Daoy (cell line): ENCODE results near the gene TMEM256. TPM values are rescaled to one million over a fixed set of nuclear protein-coding genes. Genes with fewer than 3 reads are reported as not detected.

Experiments used
- DNase-seq: peaks from one replicate; pipeline ENCODE4 v3.0.0-alpha.2; 2015; ENCODE audit warnings: low read depth
- total RNA-seq: library from RNA; depleted of rRNA; stranded (reverse); fragments of >200 nt; shearing (Covaris generic); gene quantifications from 2 replicates; pipeline ENCODE4 v1.2.3, GENCODE V29; 2014

The TMEM256 gene
- total RNA-seq, 1 experiment from 2014 or later: 68.8 TPM

- no peak for DNase-seq
Observed at GRCh38 chr17:7429722-7430121, 25.8 kb upstream of the TMEM256 start.

DNA sequence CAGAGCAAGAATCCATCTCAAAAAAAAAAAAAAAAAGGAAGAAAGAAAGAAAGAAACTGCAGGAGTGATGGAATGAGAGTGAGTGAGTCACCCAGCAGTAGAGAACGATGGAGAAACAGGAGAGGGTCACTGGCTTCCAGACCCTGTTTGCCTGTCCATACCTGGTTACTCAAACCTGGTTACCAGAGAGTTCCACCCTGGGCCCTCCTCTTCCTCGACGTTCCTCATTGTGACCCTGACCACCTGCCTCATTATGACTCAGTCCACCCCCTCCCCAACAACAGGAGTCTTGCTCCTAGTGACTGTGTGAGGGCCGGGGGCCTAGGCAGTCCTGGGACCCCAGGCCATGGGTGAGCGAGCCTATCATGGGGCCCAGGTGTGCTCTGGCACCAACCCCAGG is 24.7 kb upstream of the TMEM256 start, which contains the start of gene SPEM3:
TSS of gene SPEM3 (plus strand) at position 301 of the 400 bp plus-strand sequence. CDS start at position 347, 46 bp downstream.
- DNase-seq: no peak

GRCh38 chr17:7427549-7427948 is 23.7 kb upstream of the TMEM256 start:
- no peak for DNase-seq

DNA sequence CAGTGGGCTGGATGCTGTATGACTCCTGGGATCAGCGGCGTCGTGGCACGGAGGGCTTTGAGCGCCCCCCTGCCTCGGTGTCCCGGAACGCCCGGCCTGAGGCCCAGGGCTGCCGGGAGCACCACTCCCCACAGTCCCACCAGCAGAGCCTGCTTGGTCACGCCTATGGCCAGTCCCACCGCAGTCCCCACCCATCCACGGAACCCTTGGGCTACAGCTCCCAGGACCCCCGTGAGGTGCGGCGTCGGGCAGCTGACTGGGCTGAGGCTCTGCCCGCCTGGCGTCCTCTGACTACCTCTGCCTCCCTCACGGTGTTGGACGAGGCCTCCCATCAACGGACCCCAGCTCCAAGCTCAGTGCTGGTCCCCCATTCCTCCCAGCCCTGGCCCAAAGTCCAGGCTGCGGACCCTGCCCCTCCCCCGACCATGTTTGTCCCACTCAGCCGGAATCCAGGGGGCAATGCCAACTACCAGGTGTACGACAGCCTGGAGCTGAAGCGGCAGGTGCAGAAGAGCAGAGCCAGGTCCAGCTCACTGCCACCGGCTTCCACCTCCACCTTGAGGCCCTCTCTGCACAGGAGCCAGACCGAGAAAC is 23.1 kb upstream of the TMEM256 start:
- DNase-seq: no peak

DNA sequence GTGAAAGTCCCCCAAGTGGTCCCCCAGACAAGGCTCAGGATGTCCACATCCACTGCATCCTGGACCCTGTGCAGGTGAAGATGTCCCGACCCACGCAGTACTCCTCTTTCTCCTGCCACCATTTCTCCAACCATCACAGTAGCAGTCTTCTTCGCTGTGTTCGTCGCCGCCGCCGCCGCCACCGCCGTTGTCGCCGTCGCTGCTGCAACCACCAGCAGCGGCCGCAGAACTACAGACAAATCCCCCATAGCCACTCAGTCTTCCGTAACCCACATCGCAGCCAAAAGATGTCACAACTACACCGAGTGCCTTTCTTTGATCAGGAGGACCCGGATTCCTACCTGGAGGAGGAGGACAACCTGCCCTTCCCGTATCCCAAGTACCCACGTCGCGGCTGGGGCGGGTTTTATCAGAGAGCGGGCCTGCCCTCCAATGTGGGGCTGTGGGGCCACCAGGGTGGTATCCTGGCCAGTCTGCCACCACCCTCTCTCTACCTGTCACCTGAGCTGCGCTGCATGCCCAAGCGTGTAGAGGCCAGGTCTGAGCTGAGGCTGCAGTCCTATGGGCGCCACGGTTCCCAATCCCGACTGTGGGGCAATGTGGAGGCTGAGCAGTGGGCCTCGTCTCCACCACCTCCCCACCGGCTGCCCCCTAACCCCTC is 22.4 kb upstream of the TMEM256 start:
- no peak for DNase-seq

- no peak for DNase-seq
Observed at GRCh38 chr17:7425756-7426155, 21.9 kb upstream of the TMEM256 start.

- DNase-seq: no peak
Observed at GRCh38 chr17:7425316-7425715, 21.4 kb upstream of the TMEM256 start, which contains the start of gene SPEM2. TSS of gene SPEM2 (plus strand) at chr17:7425616. CDS start at chr17:7425689, 73 bp downstream.

DNA sequence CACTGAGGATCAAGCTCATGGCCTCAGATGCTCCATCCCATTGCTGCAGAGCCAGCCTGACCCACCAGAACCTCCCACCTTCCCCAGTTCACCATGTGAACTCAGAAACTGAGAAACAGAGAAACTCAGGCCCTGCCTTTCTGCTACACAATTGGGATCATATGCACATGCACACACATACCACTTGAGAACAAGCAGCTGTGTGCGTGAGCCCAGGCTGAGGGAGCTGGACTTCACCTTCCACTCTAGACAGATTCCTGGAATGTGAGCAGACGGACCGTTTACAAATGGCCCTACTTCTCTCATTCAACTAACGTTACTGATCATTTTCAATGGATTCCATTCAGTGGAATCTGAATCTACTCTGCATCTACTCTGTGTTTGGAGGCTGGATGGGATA is 19.8 kb upstream of the TMEM256 start:
- DNase-seq: no peak

GRCh38 chr17:7421186-7421585 is 17.3 kb upstream of the TMEM256 start:
- DNase-seq: no peak

DNA sequence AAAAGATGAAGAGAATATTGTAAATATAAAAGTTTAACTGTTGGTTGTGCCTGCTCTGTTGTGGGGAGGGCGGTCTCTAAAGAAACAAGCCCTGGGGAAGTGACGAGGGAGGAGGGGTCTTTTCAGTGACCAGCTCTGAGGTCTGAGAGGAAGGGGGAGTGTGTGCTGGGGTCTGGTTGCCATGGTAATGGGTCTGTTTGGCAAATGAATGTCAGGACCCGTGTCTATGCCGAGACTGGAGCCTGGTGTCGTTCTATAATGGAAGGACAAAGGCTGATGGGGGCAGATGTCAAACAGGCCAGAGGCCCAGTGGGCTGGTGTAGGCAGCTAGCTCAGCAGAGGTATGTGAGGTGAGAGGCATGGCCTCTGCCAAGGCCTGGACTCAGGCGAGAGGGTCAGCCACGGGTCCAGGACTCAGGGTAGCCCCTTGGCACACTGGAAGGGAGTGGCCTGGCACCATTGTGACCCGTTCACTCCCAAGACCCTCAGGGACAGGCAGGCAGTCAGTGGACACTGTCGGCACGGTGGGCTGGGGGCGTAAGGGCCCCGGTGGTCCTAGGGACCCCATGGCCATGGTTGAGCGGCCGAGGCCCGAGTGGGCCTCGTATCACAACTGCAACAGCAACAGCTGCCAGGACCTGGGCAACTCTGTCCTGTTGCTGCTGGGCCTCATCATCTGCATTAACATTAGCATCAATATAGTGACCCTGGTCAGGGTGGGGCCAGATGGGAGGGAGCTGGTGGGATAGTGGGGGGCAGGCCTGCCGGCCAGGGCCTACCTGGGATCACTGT is 16.1 kb upstream of the TMEM256 start, which contains the start of gene SPEM1:
TSS of gene SPEM1 (plus strand) at position 506 of the 792 bp plus-strand sequence. CDS start at position 567, 61 bp downstream.
- DNase-seq: no peak

- no peak for DNase-seq
Observed at GRCh38 chr17:7418472-7419152, 14.7 kb upstream of the TMEM256 start.

DNA sequence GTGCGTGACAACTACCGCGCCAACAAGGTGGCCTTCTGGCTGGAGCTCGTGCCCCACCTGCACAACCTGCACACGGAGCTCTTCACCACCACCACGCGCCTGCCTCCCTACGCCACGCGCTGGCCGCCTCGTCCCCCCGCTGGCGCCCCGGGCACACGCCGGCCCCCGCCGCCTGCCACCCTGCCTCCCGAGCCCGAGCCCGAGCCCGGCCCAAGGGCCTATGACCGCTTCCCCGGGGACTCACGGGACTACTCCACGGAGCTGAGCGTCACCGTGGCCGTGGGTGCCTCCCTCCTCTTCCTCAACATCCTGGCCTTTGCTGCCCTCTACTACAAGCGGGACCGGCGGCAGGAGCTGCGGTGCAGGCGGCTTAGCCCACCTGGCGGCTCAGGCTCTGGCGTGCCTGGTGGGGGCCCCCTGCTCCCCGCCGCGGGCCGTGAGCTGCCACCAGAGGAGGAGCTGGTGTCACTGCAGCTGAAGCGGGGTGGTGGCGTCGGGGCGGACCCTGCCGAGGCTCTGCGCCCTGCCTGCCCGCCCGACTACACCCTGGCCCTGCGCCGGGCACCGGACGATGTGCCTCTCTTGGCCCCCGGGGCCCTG is 13.3 kb upstream of the TMEM256 start:
- no peak for DNase-seq

GRCh38 chr17:7416323-7416722 is 12.4 kb upstream of the TMEM256 start:
- DNase-seq: no peak

- no peak for DNase-seq
Observed at GRCh38 chr17:7415784-7416183, 11.9 kb upstream of the TMEM256 start.

DNA sequence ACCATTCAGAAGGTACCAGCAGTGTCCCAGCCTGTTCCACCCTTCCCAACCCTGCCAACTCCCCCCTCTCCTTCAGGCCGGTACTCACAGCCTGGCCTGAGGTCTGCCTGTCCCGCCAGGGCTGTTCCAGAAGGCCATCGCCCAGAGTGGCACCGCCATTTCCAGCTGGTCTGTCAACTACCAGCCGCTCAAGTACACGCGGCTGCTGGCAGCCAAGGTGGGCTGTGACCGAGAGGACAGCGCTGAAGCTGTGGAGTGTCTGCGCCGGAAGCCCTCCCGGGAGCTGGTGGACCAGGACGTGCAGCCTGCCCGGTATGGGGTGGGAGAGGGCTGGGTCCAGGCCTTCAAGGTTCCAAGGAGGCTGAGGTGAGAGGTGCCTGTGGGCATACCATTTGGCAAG is 10.9 kb upstream of the TMEM256 start:
- DNase-seq: no peak

- peak; percentile 79 for DNase-seq
Observed at GRCh38 chr17:7413346-7413985, 9.6 kb upstream of the TMEM256 start.

- no peak for DNase-seq
Observed at GRCh38 chr17:7411427-7411750, 7.5 kb upstream of the TMEM256 start.

GRCh38 chr17:7410634-7411426 is 6.9 kb upstream of the TMEM256 start:
- DNase-seq: no peak

DNA sequence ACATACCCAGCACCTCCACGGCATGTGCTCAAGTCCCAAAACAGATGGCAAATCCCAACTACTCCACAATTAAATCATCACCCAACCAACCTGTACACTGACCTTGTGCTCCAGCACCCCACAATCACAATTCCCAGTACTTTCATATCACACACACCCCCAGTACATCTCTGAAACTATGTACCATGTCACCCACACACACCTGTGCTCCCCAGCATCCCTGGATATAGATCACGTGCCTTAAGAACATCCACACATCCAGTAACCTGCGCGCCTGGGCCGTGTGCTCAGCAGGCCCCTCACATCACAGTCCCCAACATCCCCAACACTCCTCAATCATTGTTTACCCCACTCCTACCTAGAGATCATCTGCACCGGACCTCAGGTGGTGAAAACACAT is 5.8 kb upstream of the TMEM256 start:
- DNase-seq: no peak

DNA sequence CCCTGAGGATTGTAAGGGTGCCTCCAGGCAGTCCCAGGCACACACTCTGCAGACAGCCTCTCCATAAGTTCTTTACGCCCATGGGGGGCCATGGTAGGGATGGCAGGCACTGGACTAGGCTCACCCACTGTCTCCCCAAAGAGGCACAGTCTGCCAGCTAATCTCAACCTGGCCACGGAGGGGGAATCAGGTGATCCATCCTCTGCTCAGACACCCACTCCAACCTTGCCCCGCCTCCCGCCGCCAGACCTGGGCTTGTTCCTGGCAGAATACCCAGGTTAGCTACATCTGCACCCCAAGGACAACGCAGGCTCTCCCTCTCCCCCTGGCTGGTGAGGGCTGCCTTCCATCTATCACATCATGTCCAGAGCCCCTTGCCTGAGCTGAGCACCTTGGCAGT is 5.0 kb upstream of the TMEM256 start:
- no peak for DNase-seq
